Smooth muscle cell (in vitro differentiated cells): Measurements from ENCODE around the gene AHDC1. TPM values are rescaled to one million over a fixed set of nuclear protein-coding genes. Genes with fewer than 3 reads are reported as not detected.

Experiments
- DNase-seq: peaks from one replicate; lab custom pipeline; 2025; ENCODE audit not compliant: unreplicated experiment; lab: John Stamatoyannopoulos, UW
- H2AFZ ChIP-seq: fragments of 200-600 bp; sonication (generic); 2 replicates; pipeline ENCODE4 v1.6.0; 2016; ENCODE audit warnings: antibody characterized with exemption, low read depth, mild to moderate bottlenecking
- H3F3A ChIP-seq: fragments of 200-600 bp; sonication (generic); 2 replicates; pipeline ENCODE4 v1.6.0; 2017; ENCODE audit warnings: antibody characterized with exemption, low read depth
- H3K27ac ChIP-seq: fragments of 200-600 bp; sonication (generic); 2 replicates; pipeline ENCODE4 v1.5.1; 2016; ENCODE audit warnings: low read depth, mild to moderate bottlenecking
- H3K27me3 ChIP-seq: fragments of 200-600 bp; sonication (generic); 2 replicates; pipeline ENCODE4 v1.6.1; 2016; ENCODE audit warnings: low read depth, mild to moderate bottlenecking
- H3K36me3 ChIP-seq: fragments of 200-600 bp; sonication (generic); 2 replicates; pipeline ENCODE4 v1.5.1; 2016; ENCODE audit warnings: low read depth
- H3K4me1 ChIP-seq: fragments of 200-600 bp; sonication (generic); 2 replicates; pipeline ENCODE4 v1.5.1; 2016; ENCODE audit warnings: low read depth
- H3K4me2 ChIP-seq: fragments of 200-600 bp; sonication (generic); 2 replicates; pipeline ENCODE4 v1.6.0; 2016; ENCODE audit warnings: mild to moderate bottlenecking
- H3K4me3 ChIP-seq: fragments of 200-600 bp; sonication (generic); 2 replicates; pipeline ENCODE4 v1.5.1; 2016; ENCODE audit warnings: mild to moderate bottlenecking
- H3K79me2 ChIP-seq: fragments of 200-600 bp; sonication (generic); 2 replicates; pipeline ENCODE4 v1.6.0; 2016; ENCODE audit warnings: low read depth, mild to moderate bottlenecking
- H3K9ac ChIP-seq: fragments of 200-600 bp; sonication (generic); 2 replicates; pipeline ENCODE4 v1.6.0; 2016; ENCODE audit warnings: low read depth
- H3K9me3 ChIP-seq: fragments of 200-600 bp; sonication (generic); replicated peaks from 2 replicates; pipeline ENCODE4 v1.5.1; 2016; ENCODE audit warnings: low read depth
- H4K20me1 ChIP-seq: fragments of 200-600 bp; sonication (generic); 2 replicates; pipeline ENCODE4 v1.6.0; 2016; ENCODE audit warnings: low read depth
- CTCF ChIP-seq: fragments of 200-600 bp; sonication (generic); IDR thresholded peaks from 2 replicates; pipeline ENCODE4 v1.5.1; 2017; ENCODE audit warnings: borderline replicate concordance, mild to moderate bottlenecking, antibody characterized with exemption; ENCODE audit not compliant: insufficient read depth, poor library complexity, severe bottlenecking
- WGBS: methylation state at CpG from one replicate; pipeline ENCODE4 v1.1.7; 2016; ENCODE audit warnings: low lambda C conversion rate; 5-methylcytosine and 5-hydroxymethylcytosine counted together
- polyA plus RNA-seq: library from polyadenylated mRNA; unstranded; fragments of >200 nt; fragmentation: Nextera tagmentation; extraction: Ambion mirVana; gene quantifications from 2 replicates; pipeline ENCODE4 v1.2.1, GENCODE V29; 2016
- total RNA-seq: library from RNA; depleted of rRNA; stranded (reverse); fragments of >200 nt; gene quantifications from 2 replicates; pipeline ENCODE4 v1.2.3, GENCODE V29; 2014

AHDC1 gene
- total and polyA plus RNA-seq, 2 experiments from 2014 or later, result 12.2 TPM

GRCh38 chr1:27575840-27576331 is 28.1 kb downstream of the AHDC1 start:
- DNase-seq, result peak; percentile 43
- H3K4me1 ChIP-seq, result peaks cover 60% of the 10 kb centered on the region
- peaks cover 100% of the 10 kb centered on the region for H4K20me1 ChIP-seq

GRCh38 chr1:27574871-27575831 is 28.8 kb downstream of the AHDC1 start:
- peak overlapping the region; percentile 86 for H3K4me2 ChIP-seq
- TF ChIP-seq CTCF, result peak; percentile 55
- peaks cover 89% of the 10 kb centered on the region for H3K79me2 ChIP-seq
- 4% methylated on average over 60 of the region's 83 CpGs for WGBS
- no peaks in the 10 kb centered on the region for H3K9me3 ChIP-seq
- no peak overlapping the region for H2AFZ ChIP-seq
- DNase-seq, result peak; percentile 43
- H4K20me1 ChIP-seq, result peaks cover 100% of the 10 kb centered on the region
- H3K4me3 ChIP-seq, result peak overlapping the region; percentile 48
- H3K4me1 ChIP-seq, result peaks cover 65% of the 10 kb centered on the region
- no peaks in the 10 kb centered on the region for H3K36me3 ChIP-seq
- H3K27ac ChIP-seq, result peak overlapping the region; percentile 56
- no peaks in the 10 kb centered on the region for H3K27me3 ChIP-seq
- H3F3A ChIP-seq, result peaks cover 40% of the 10 kb centered on the region
- H3K9ac ChIP-seq, result no peak overlapping the region

More at GRCh38 chr1:27575840-27576331, 28.1 kb downstream of the AHDC1 start:
- Histone ChIP-seq H3K79me2 (peaks cover 94% of the 10 kb centered on the region), H3K9me3 (no peaks in the 10 kb centered on the region), H3K9ac (no peak overlapping the region), H3F3A (peaks cover 40% of the 10 kb centered on the region), H3K27me3 (no peaks in the 10 kb centered on the region), H3K36me3 (no peaks in the 10 kb centered on the region), H2AFZ (no peak overlapping the region), H3K4me2 (peak overlapping the region; percentile 86), H3K4me3 (peak overlapping the region; percentile 48), H3K27ac (peak overlapping the region; percentile 56)
- TF ChIP-seq CTCF, result no peak
- WGBS, result 4% methylated on average over 20 of the region's 44 CpGs

GRCh38 chr1:27574001-27574781 is 29.8 kb downstream of the AHDC1 start:
- WGBS, result 82% methylated on average over 8 of the region's 8 CpGs
- Histone ChIP-seq H3K4me2 (peak overlapping the region; percentile 86), H3K27me3 (no peaks in the 10 kb centered on the region), H3F3A (peaks cover 43% of the 10 kb centered on the region), H3K27ac (peak overlapping the region; percentile 56), H3K9me3 (no peaks in the 10 kb centered on the region), H3K36me3 (no peaks in the 10 kb centered on the region), H3K79me2 (peaks cover 79% of the 10 kb centered on the region), H3K4me3 (no peak overlapping the region), H4K20me1 (peaks cover 100% of the 10 kb centered on the region), H2AFZ (no peak overlapping the region), H3K4me1 (peaks cover 75% of the 10 kb centered on the region), H3K9ac (no peak overlapping the region)
- DNase-seq, result no peak
- TF ChIP-seq CTCF, result no peak
